PFSK-1 (cell line): ENCODE data around the gene GGT6.

Experiments used
- SIN3A ChIP-seq: IDR thresholded peaks from 2 replicates; pipeline ENCODE4 v1.6.1; 2012; ENCODE audit warnings: mild to moderate bottlenecking, low read length, moderate library complexity, borderline replicate concordance; ENCODE audit not compliant: insufficient read depth
- TAF1 ChIP-seq: IDR thresholded peaks from 2 replicates; pipeline ENCODE4 v1.6.1; 2012; ENCODE audit warnings: low read length, control low read depth, borderline replicate concordance; ENCODE audit not compliant: insufficient read depth

DNA sequence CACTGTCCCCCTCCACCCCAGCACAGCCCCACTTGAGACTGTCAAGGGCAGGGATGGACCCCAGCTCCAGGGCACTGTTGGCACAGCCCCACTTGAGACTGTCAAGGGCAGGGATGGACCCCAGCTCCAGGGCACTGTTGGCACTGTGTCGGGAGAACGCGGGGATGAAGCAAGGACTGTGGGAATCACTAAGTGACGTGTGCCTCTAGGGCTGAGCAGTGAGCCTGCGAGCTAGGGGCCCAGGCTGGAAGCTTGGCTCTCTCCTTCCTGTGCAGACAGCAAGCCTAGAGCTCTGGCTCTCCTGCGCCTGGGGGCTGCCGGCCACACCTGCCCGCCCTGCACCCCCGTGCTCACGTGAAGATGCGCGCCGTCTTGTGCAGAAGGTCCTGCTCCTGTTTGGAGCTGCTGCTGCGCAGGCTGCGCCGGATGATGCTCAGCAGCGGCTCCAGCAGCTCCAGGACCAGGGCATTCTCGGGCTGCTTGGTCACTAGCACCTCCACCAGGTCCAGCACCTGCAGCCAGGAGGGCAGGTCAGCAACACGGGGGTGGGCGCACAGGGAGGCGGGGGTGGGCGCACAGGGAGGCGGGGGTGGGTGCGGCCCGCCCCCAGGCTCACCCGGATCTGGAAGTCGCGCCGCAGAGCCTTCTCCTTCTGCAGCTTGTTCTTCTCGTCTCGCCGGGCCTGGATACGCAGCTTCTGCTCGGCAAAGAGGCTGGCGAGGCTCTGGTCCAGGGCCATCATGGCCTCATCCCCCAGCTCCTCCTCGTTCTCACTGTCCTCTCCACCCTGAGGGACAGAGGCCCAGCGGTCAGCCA is 16.0 kb downstream of the GGT6 start:
- TF ChIP-seq TAF1 (no peak), SIN3A (no peak)
